H1 (cell line): ENCODE results near the gene SLC22A3. TPM values are rescaled to one million over a fixed set of nuclear protein-coding genes. Genes with fewer than 3 reads are reported as not detected.

Source experiments
- CTCF ChIA-PET: fragments of 300-600 bp; sonication (Branson Sonifier 250); formaldehyde crosslinking; loops from one replicate; lab custom pipeline; 2021; ENCODE audit not compliant: partially characterized antibody; lab: Charles Lee
- POLR2A ChIA-PET: fragments of 300-600 bp; sonication (Branson Sonifier 250); formaldehyde crosslinking; loops from one replicate; lab custom pipeline; 2021; ENCODE audit warnings: inconsistent platforms; ENCODE audit not compliant: partially characterized antibody; lab: Charles Lee
- DNase-seq, 2 experiments: peaks; one replicate each; pipeline versions ENCODE4 v3.0.0 to v3.0.0-alpha.2; 2010 to 2022; ENCODE audit warnings: low spot score in 2 of 2, low read depth in 1 of 2, mixed read lengths in 1 of 2
- FAIRE-seq: peaks from 2 replicates; lab custom pipeline; 2011; peaks lifted over from hg19 to GRCh38; lab: Jason Lieb, UNC
- H2AFZ ChIP-seq: 2 replicates; pipeline ENCODE4 v1.8.1; 2012; ENCODE audit warnings: low read length, inconsistent platforms
- H2AK5ac ChIP-seq: 2 replicates; pipeline ENCODE4 v1.6.1; 2013; ENCODE audit warnings: low read depth, low read length
- H2BK120ac ChIP-seq: replicated peaks from 2 replicates; pipeline ENCODE3; 2013; ENCODE audit warnings: low read depth, low read length, inconsistent platforms
- H2BK12ac ChIP-seq: 2 replicates; pipeline ENCODE4 v1.6.1; 2013; ENCODE audit warnings: low read depth, low read length
- H2BK15ac ChIP-seq: 2 replicates; pipeline ENCODE4 v1.6.1; 2013; ENCODE audit warnings: low read length
- H2BK20ac ChIP-seq: 2 replicates; pipeline ENCODE4 v1.6.1; 2013; ENCODE audit warnings: low read length
- H2BK5ac ChIP-seq: 2 replicates; pipeline ENCODE4 v1.6.1; 2013; ENCODE audit warnings: low read depth, low read length
- H3K14ac ChIP-seq: 2 replicates; pipeline ENCODE4 v1.6.1; 2013; ENCODE audit warnings: inconsistent platforms; ENCODE audit not compliant: insufficient read length
- H3K18ac ChIP-seq: 2 replicates; pipeline ENCODE4 v1.6.1; 2013; ENCODE audit warnings: low read length; ENCODE audit errors: extremely low read depth
- H3K23ac ChIP-seq: 2 replicates; pipeline ENCODE4 v1.6.1; 2013; ENCODE audit warnings: inconsistent platforms; ENCODE audit not compliant: insufficient read length
- H3K23me2 ChIP-seq: 2 replicates; pipeline ENCODE4 v1.6.1; 2013; ENCODE audit warnings: low read depth, low read length
- H3K27ac ChIP-seq: 2 replicates; pipeline ENCODE4 v1.6.1; 2011; ENCODE audit warnings: low read depth, low read length, inconsistent platforms
- H3K27me3 ChIP-seq, 4 experiments: replicated peaks in 1 of 4; 1 replicate in 1 of 4; 2 replicates in 3 of 4; pipeline versions ENCODE4 v1.6.1 to v1.8.1; 2011 to 2013; ENCODE audit warnings: low read length in 3 of 4, mild to moderate bottlenecking in 3 of 4, inconsistent platforms in 2 of 4, mixed read lengths in 2 of 4, moderate library complexity in 1 of 4; ENCODE audit not compliant: control insufficient read depth in 3 of 4, insufficient read depth in 3 of 4; ENCODE audit errors: extremely low read depth in 1 of 4
- H3K36me3 ChIP-seq, 4 experiments: 2 replicates each; pipeline versions ENCODE4 v1.6.1 to v1.8.1; 2011 to 2013; ENCODE audit warnings: mild to moderate bottlenecking in 4 of 4, low read length in 3 of 4, moderate library complexity in 2 of 4, control low read depth in 1 of 4, inconsistent platforms in 1 of 4; ENCODE audit not compliant: insufficient read depth in 4 of 4, control insufficient read depth in 2 of 4
- H3K4ac ChIP-seq: replicated peaks from 2 replicates; pipeline ENCODE3; 2013; ENCODE audit warnings: low read length, low read depth, mixed read lengths, inconsistent platforms; ENCODE audit not compliant: insufficient read length
- H3K4me1 ChIP-seq, 4 experiments: replicated peaks in 1 of 4; 1 replicate in 1 of 4; 2 replicates in 3 of 4; pipeline versions ENCODE4 v1.6.1 to v1.8.1; 2011 to 2013; ENCODE audit warnings: low read length in 3 of 4, inconsistent platforms in 2 of 4, mixed read lengths in 1 of 4; ENCODE audit not compliant: insufficient read depth in 4 of 4, control insufficient read depth in 3 of 4
- H3K4me2 ChIP-seq, 2 experiments: 2 replicates each; pipeline versions ENCODE4 v1.6.1 to v1.8.1; 2011 to 2013; ENCODE audit warnings: low read depth in 2 of 2, low read length in 2 of 2, control low read depth in 1 of 2, inconsistent platforms in 1 of 2, mild to moderate bottlenecking in 1 of 2; ENCODE audit not compliant: insufficient read depth in 1 of 2
- H3K4me3 ChIP-seq, 4 experiments: fragments of 200-600, 300-600 bp in 1 of 4; sonication (generic), shearing (Covaris generic), sonication (Bioruptor Twin) in 1 of 4; 2 replicates each; pipeline versions ENCODE4 v1.5.1 to v1.8.1; 2011 to 2016; ENCODE audit warnings: low read length in 4 of 4, low read depth in 3 of 4, control low read depth in 2 of 4, inconsistent platforms in 2 of 4, mild to moderate bottlenecking in 2 of 4, mixed read lengths in 1 of 4, moderate library complexity in 1 of 4; ENCODE audit not compliant: insufficient read depth in 2 of 4; ENCODE audit errors: extremely low read depth in 1 of 4
- H3K56ac ChIP-seq: replicated peaks from 2 replicates; pipeline ENCODE3; 2013; ENCODE audit warnings: low read depth, mild to moderate bottlenecking, mixed read lengths, low read length, inconsistent platforms; ENCODE audit not compliant: insufficient read length
- H3K79me1 ChIP-seq: 2 replicates; pipeline ENCODE4 v1.6.1; 2013; ENCODE audit warnings: low read depth, low read length, control low read depth
- H3K79me2 ChIP-seq, 2 experiments: 2 replicates each; pipeline versions ENCODE4 v1.6.1 to v1.8.1; 2012 to 2013; ENCODE audit warnings: low read length in 2 of 2, mild to moderate bottlenecking in 2 of 2, inconsistent platforms in 1 of 2; ENCODE audit not compliant: insufficient read depth in 2 of 2, control insufficient read depth in 1 of 2
- H3K9ac ChIP-seq, 4 experiments: replicated peaks in 1 of 4; 1 replicate in 1 of 4; 2 replicates in 3 of 4; pipeline versions ENCODE4 v1.6.1 to v1.8.1; 2011 to 2013; ENCODE audit warnings: low read depth in 3 of 4, low read length in 3 of 4, control low read depth in 2 of 4, mild to moderate bottlenecking in 2 of 4, moderate library complexity in 2 of 4, inconsistent platforms in 1 of 4; ENCODE audit errors: extremely low read depth in 1 of 4
- H3K9me3 ChIP-seq, 2 experiments: 2 replicates each; pipeline versions ENCODE4 v1.6.1 to v1.8.1; 2012 to 2013; ENCODE audit warnings: mild to moderate bottlenecking in 2 of 2, moderate library complexity in 2 of 2, control low read depth in 1 of 2, inconsistent platforms in 1 of 2, low read depth in 1 of 2, low read length in 1 of 2, mixed read lengths in 1 of 2; ENCODE audit not compliant: insufficient read depth in 2 of 2
- H4K20me1 ChIP-seq, 2 experiments: replicated peaks in 1 of 2; 2 replicates each; pipeline versions ENCODE3 to v1.8.1; 2011 to 2013; ENCODE audit warnings: inconsistent platforms in 2 of 2, low read length in 2 of 2, mild to moderate bottlenecking in 1 of 2; ENCODE audit not compliant: insufficient read depth in 2 of 2, control insufficient read depth in 1 of 2
- H4K5ac ChIP-seq: 2 replicates; pipeline ENCODE4 v1.6.1; 2013; ENCODE audit warnings: low read length, low read depth, mixed read lengths, inconsistent platforms; ENCODE audit not compliant: insufficient read length
- H4K8ac ChIP-seq: 2 replicates; pipeline ENCODE4 v1.8.0; 2013; ENCODE audit warnings: mild to moderate bottlenecking, moderate library complexity, low read length, inconsistent platforms; ENCODE audit not compliant: insufficient read depth; ENCODE audit errors: extremely low read depth
- H4K91ac ChIP-seq: replicated peaks from 2 replicates; pipeline ENCODE3; 2013; ENCODE audit warnings: low read length, mixed read lengths, inconsistent platforms; ENCODE audit not compliant: insufficient read length
- WGBS, 2 experiments: shearing (Covaris generic) in 1 of 2; methylation state at CpG; one replicate each; pipeline versions ENCODE4 v1.1.6 to v1.1.7; 2013 to 2015; ENCODE audit warnings: low lambda C conversion rate in 2 of 2, mixed read lengths in 2 of 2, inconsistent platforms in 1 of 2, low coverage in 1 of 2, missing lambda C conversion rate in 1 of 2; ENCODE audit not compliant: insufficient replicate concordance in 2 of 2, insufficient coverage in 1 of 2, insufficient read length in 1 of 2; ENCODE audit errors: extremely low coverage in 1 of 2, missing lambda C conversion rate in 1 of 2; 5-methylcytosine and 5-hydroxymethylcytosine counted together
- polyA plus RNA-seq, 7 experiments: library from polyadenylated mRNA; depleted of rRNA in 3 of 7; stranded (reverse) in 5 of 7; unstranded in 2 of 7; fragments of >200 nt in 5 of 7; fragments of 200-250 nt in 2 of 7; gene quantifications; 1 replicate in 5 of 7; 2 replicates in 1 of 7; 4 replicates in 1 of 7; pipeline versions ENCODE4 v1.2.1 to v1.2.3, GENCODE V29; 2011 to 2013; ENCODE audit warnings: missing spikeins in 2 of 7, mixed read lengths in 2 of 7
- total RNA-seq: library from RNA; stranded (reverse); fragmentation: NEBNext Ultra II Directional; extraction: Animal tissue kit (Norgen Biotek cat#: 25700); gene quantifications from 2 replicates; pipeline ENCODE4 v1.2.1, GENCODE V29; 2021

The SLC22A3 gene
- total and polyA plus RNA-seq, 2 of the 8 experiments (the other 6 are each of a cell fraction or from before 2014, with no cell fraction given): 1.0 to 2.9 TPM

GRCh38 chr6:160382946-160383345 lies 34.8 kb downstream of the SLC22A3 start:
- no peaks in the 10 kb centered on the region for H3K79me2 ChIP-seq
- no peak overlapping the region for H4K5ac ChIP-seq
- H3K4me3 ChIP-seq: no peak overlapping the region
- no peaks in the 10 kb centered on the region for H3K36me3 ChIP-seq
- no peak overlapping the region for H4K8ac ChIP-seq
- H3K27ac ChIP-seq: no peak overlapping the region
- no peaks in the 10 kb centered on the region for H3K79me1 ChIP-seq
- no peak overlapping the region for H2BK12ac ChIP-seq
- H2BK5ac ChIP-seq: no peak overlapping the region
- H4K91ac ChIP-seq: no peak overlapping the region
- whole genome bisulfite sequencing, 2 experiments: 87% methylated on average over 1 of the region's 1 CpG; no CpG with 5 or more reads in 1 of the 2 experiments
- H3K14ac ChIP-seq: no peak overlapping the region
- H3K4me2 ChIP-seq: no peak overlapping the region
- H3K4ac ChIP-seq: no peak overlapping the region
- H3K9ac ChIP-seq: no peak overlapping the region
- H4K20me1 ChIP-seq: no peaks in the 10 kb centered on the region
- no peak overlapping the region for H3K23ac ChIP-seq
- H3K27me3 ChIP-seq: no peaks in the 10 kb centered on the region
- no peak overlapping the region for H2BK20ac ChIP-seq
- CTCF ChIA-PET: interaction anchor here (1.2 to 1.6 kb wide), 2 partner anchors 14 to 237 kb away, joined by 3 to 4 read pairs; no protein-coding TSS in a partner anchor
- H2BK15ac ChIP-seq: no peak overlapping the region
- peaks cover 3% of the 10 kb centered on the region in 2 experiments; a peak in 2 of 4 replicates for H3K9me3 ChIP-seq
- DNase-seq: no peak
- no peak overlapping the region for H3K56ac ChIP-seq
- no peak for FAIRE-seq
- POLR2A ChIA-PET: no interaction called here
- H3K4me1 ChIP-seq: no peaks in the 10 kb centered on the region; a peak in 1 of 7 replicates
- H2AK5ac ChIP-seq: no peak overlapping the region
- H3K23me2 ChIP-seq: no peaks in the 10 kb centered on the region
- H2AFZ ChIP-seq: no peak overlapping the region
- no peak overlapping the region for H2BK120ac ChIP-seq
- no peak overlapping the region for H3K18ac ChIP-seq
